SK-N-SH (cell line): ENCODE results near the gene BCAS2. TPM values are rescaled to one million over a fixed set of nuclear protein-coding genes. Genes with fewer than 3 reads are reported as not detected.

Experiments
- CTCF ChIA-PET: fragments of 300-600, 350-600 bp; formaldehyde crosslinking; extraction: SDS; loops from one replicate; lab custom pipeline; 2021; lab: Yijun Ruan, JAX
- POLR2A ChIA-PET: fragments of 350-600 bp; sonication (Branson Sonifier 250); formaldehyde crosslinking; extraction: SDS; loops from one replicate; lab custom pipeline; 2020; ENCODE audit warnings: antibody characterized with exemption, inconsistent platforms; lab: Yijun Ruan, JAX
- DNase-seq: peaks from one replicate; pipeline ENCODE4 v3.0.0; 2012
- H2AFZ ChIP-seq: fragments of 200-600 bp; sonication (generic); 2 replicates; pipeline ENCODE4 v1.8.1; 2016; ENCODE audit warnings: antibody characterized with exemption, mild to moderate bottlenecking, low read depth
- H3F3A ChIP-seq: fragments of 200-600 bp; sonication (generic); replicated peaks from 2 replicates; pipeline ENCODE3; 2016; ENCODE audit warnings: antibody characterized with exemption, mild to moderate bottlenecking; ENCODE audit not compliant: insufficient read depth
- H3K27ac ChIP-seq, 2 experiments: fragments of 200-500 bp in 1 of 2; fragments of 200-600 bp in 1 of 2; sonication (Bioruptor generic) in 1 of 2; sonication (generic), shearing (Covaris generic) in 1 of 2; 2 replicates each; pipeline versions ENCODE4 v1.5.1 to v1.6.1; 2014 to 2016; ENCODE audit warnings: low read depth in 2 of 2, inconsistent platforms in 1 of 2, low read length in 1 of 2, mild to moderate bottlenecking in 1 of 2, mixed read lengths in 1 of 2
- H3K27me3 ChIP-seq: fragments of 200-600 bp; sonication (generic), shearing (Covaris generic); 2 replicates; pipeline ENCODE4 v1.6.1; 2016; ENCODE audit warnings: mixed run types; ENCODE audit not compliant: insufficient read depth
- H3K36me3 ChIP-seq, 2 experiments: fragments of 200-500 bp in 1 of 2; fragments of 200-600 bp in 1 of 2; sonication (Bioruptor generic) in 1 of 2; sonication (generic) in 1 of 2; replicated peaks in 1 of 2; 2 replicates each; pipeline versions ENCODE3 to v1.5.1; 2014 to 2016; ENCODE audit warnings: low read length in 1 of 2, mild to moderate bottlenecking in 1 of 2; ENCODE audit not compliant: insufficient read depth in 2 of 2, control insufficient read depth in 1 of 2
- H3K4me1 ChIP-seq, 2 experiments: fragments of 200-500 bp in 1 of 2; fragments of 200-600 bp in 1 of 2; sonication (Bioruptor generic) in 1 of 2; sonication (generic), shearing (Covaris generic) in 1 of 2; 2 replicates each; pipeline versions ENCODE4 v1.5.1 to v1.6.1; 2014 to 2016; ENCODE audit warnings: low read depth in 1 of 2, low read length in 1 of 2, mixed run types in 1 of 2; ENCODE audit not compliant: insufficient read depth in 2 of 2, control insufficient read depth in 1 of 2
- H3K4me2 ChIP-seq: fragments of 200-600 bp; sonication (generic), shearing (Covaris generic); 2 replicates; pipeline ENCODE4 v1.6.1; 2017; ENCODE audit warnings: mixed run types
- H3K4me3 ChIP-seq, 2 experiments: fragments of 200-500 bp in 1 of 2; fragments of 200-600 bp in 1 of 2; sonication (Bioruptor generic) in 1 of 2; sonication (generic), shearing (Covaris generic) in 1 of 2; 2 replicates each; pipeline versions ENCODE4 v1.5.1 to v1.8.1; 2014 to 2016; ENCODE audit warnings: low read depth in 2 of 2, inconsistent platforms in 1 of 2, low read length in 1 of 2, mild to moderate bottlenecking in 1 of 2, mixed read lengths in 1 of 2, moderate library complexity in 1 of 2
- H3K79me2 ChIP-seq: fragments of 200-600 bp; sonication (generic); 2 replicates; pipeline ENCODE4 v1.8.1; 2017; ENCODE audit warnings: mild to moderate bottlenecking; ENCODE audit not compliant: insufficient read depth
- H3K9ac ChIP-seq: fragments of 200-600 bp; sonication (generic); 2 replicates; pipeline ENCODE4 v1.6.1; 2017; ENCODE audit warnings: mixed run types
- H3K9me2 ChIP-seq: fragments of 200-600 bp; sonication (generic); 2 replicates; pipeline ENCODE4 v1.6.1; 2017; ENCODE audit warnings: mixed run types
- H3K9me3 ChIP-seq: fragments of 200-600 bp; sonication (generic); 2 replicates; pipeline ENCODE4 v1.6.1; 2017; ENCODE audit warnings: mixed run types, mild to moderate bottlenecking, moderate library complexity
- H4K20me1 ChIP-seq: fragments of 200-600 bp; sonication (generic); 2 replicates; pipeline ENCODE4 v1.6.1; 2017; ENCODE audit warnings: mild to moderate bottlenecking, mixed run types; ENCODE audit not compliant: insufficient read depth
- CHD2 ChIP-seq: fragments of 150-350 bp; IDR thresholded peaks from 2 replicates; pipeline ENCODE4 v1.6.1; 2018; ENCODE audit warnings: low read length; ENCODE audit not compliant: partially characterized antibody
- ELF1 ChIP-seq: IDR thresholded peaks from 2 replicates; pipeline ENCODE4 v1.4.0; 2012
- EZH2phosphoT487 ChIP-seq: fragments of 200-600 bp; sonication (generic); IDR thresholded peaks from 2 replicates; pipeline ENCODE4 v1.6.1; 2017; ENCODE audit warnings: low read depth, mixed run types, mild to moderate bottlenecking, antibody characterized with exemption, moderate library complexity, borderline replicate concordance
- FOSL2 ChIP-seq: IDR thresholded peaks from 2 replicates; pipeline ENCODE4 v1.4.0; 2012; ENCODE audit warnings: low read depth, mild to moderate bottlenecking, moderate library complexity, borderline replicate concordance
- FOXM1 ChIP-seq: IDR thresholded peaks from 2 replicates; pipeline ENCODE4 v1.4.0; 2012; ENCODE audit warnings: low read depth, mild to moderate bottlenecking
- GATA2 ChIP-seq: sonication (generic); formaldehyde crosslinking; IDR thresholded peaks from 2 replicates; pipeline ENCODE4 v1.5.0; 2020; ENCODE audit warnings: mild to moderate bottlenecking, missing genetic modification reagents
- NRF1 ChIP-seq: IDR thresholded peaks from 2 replicates; pipeline ENCODE4 v1.6.1; 2012; ENCODE audit warnings: low read depth, mild to moderate bottlenecking, low read length
- RAD21 ChIP-seq: IDR thresholded peaks from 2 replicates; pipeline ENCODE4 v1.6.1; 2012; ENCODE audit warnings: mild to moderate bottlenecking, low read length
- RCOR1 ChIP-seq: fragments of 150-350 bp; IDR thresholded peaks from 2 replicates; pipeline ENCODE4 v1.6.1; 2017; ENCODE audit warnings: antibody characterized with exemption, low read length
- REST ChIP-seq: IDR thresholded peaks from 2 replicates; pipeline ENCODE4 v1.6.1; 2012; ENCODE audit warnings: mild to moderate bottlenecking, low read depth, low read length, moderate library complexity
- SMC3 ChIP-seq: IDR thresholded peaks from 2 replicates; pipeline ENCODE4 v1.6.1; 2012; ENCODE audit warnings: low read depth, low read length, improper control_type of control experiment
- TEAD4 ChIP-seq: IDR thresholded peaks from 2 replicates; pipeline ENCODE4 v1.4.0; 2012; ENCODE audit warnings: mild to moderate bottlenecking, borderline replicate concordance; ENCODE audit not compliant: insufficient read depth
- USF1 ChIP-seq: IDR thresholded peaks from 2 replicates; pipeline ENCODE4 v1.4.0; 2012; ENCODE audit warnings: low read depth, borderline replicate concordance
- ZBTB33 ChIP-seq: IDR thresholded peaks from 2 replicates; pipeline ENCODE4 v1.4.0; 2012; ENCODE audit warnings: low read depth, borderline replicate concordance
- WGBS: methylation state at CpG from one replicate; pipeline ENCODE4 v1.1.6; 2017; ENCODE audit warnings: low lambda C conversion rate; 5-methylcytosine and 5-hydroxymethylcytosine counted together
- polyA plus RNA-seq, 3 experiments: library from polyadenylated mRNA; depleted of rRNA; stranded (reverse); fragments of >200 nt; gene quantifications; 2 replicates each; pipeline ENCODE4 v1.2.3, GENCODE V29; 2012

BCAS2 gene
- polyA plus RNA-seq, 1 of the 3 experiments (the other 2 are of a cell fraction), result 19.6 TPM

- CTCF ChIA-PET, result interaction anchor here (1.1 to 1.7 kb wide), 3 partner anchors 10 to 14 kb away, joined by 3 to 4 read pairs (median 3); no protein-coding TSS in a partner anchor
- Histone ChIP-seq H4K20me1 (no peaks in the 10 kb centered on the region), H3F3A (no peaks in the 10 kb centered on the region), H3K4me1 (no peaks in the 10 kb centered on the region), H3K4me2 (no peak overlapping the region), H2AFZ (no peak overlapping the region), H3K79me2 (no peaks in the 10 kb centered on the region), H3K36me3 (no peaks in the 10 kb centered on the region), H3K9ac (no peak overlapping the region), H3K9me2 (no peaks in the 10 kb centered on the region), H3K9me3 (no peaks in the 10 kb centered on the region), H3K27me3 (no peaks in the 10 kb centered on the region), H3K27ac (no peak overlapping the region), H3K4me3 (no peak overlapping the region)
- TF ChIP-seq USF1 (peak; percentile 74; the same call in 1 of the 2 replicates), EZH2phosphoT487 (no peak)
- peak; percentile 15 for DNase-seq
- POLR2A ChIA-PET, result no interaction called here
These were observed 56.5 kb downstream of the BCAS2 start for GRCh38 chr1:114524944-114525343.

- Histone ChIP-seq H3K4me1 (no peaks in the 10 kb centered on the region), H3K4me2 (no peak overlapping the region)
These were observed 59.2 kb downstream of the BCAS2 start for GRCh38 chr1:114522264-114522575.

More at GRCh38 chr1:114522264-114522575, 59.2 kb downstream of the BCAS2 start:
- no peak overlapping the region for H3K27ac ChIP-seq
- DNase-seq, result no peak
- no peaks in the 10 kb centered on the region for H3F3A ChIP-seq
- no peaks in the 10 kb centered on the region for H3K36me3 ChIP-seq
- CTCF ChIA-PET, result no interaction called here
- no peak overlapping the region for H3K9ac ChIP-seq
- H2AFZ ChIP-seq, result no peak overlapping the region
- 90% methylated on average over 2 of the region's 2 CpGs for WGBS
- no peaks in the 10 kb centered on the region for H4K20me1 ChIP-seq
- H3K9me2 ChIP-seq, result no peaks in the 10 kb centered on the region
- H3K79me2 ChIP-seq, result no peaks in the 10 kb centered on the region
- no peak overlapping the region for H3K4me3 ChIP-seq
- H3K27me3 ChIP-seq, result no peaks in the 10 kb centered on the region
- TF ChIP-seq ZBTB33 (no peak), REST (no peak), TEAD4 (no peak), RCOR1 (no peak), FOXM1 (no peak), GATA2 (CRISPR knock-in tag) (no peak), RAD21 (no peak), CHD2 (no peak), ELF1 (no peak), SMC3 (no peak), NRF1 (no peak), FOSL2 (no peak), USF1 (no peak)
- TF ChIP-seq, all 33 proteins: peak for 0
- H3K9me3 ChIP-seq, result no peaks in the 10 kb centered on the region
- POLR2A ChIA-PET, result no interaction called here
